ENCODE measurements around the gene HS3ST2. TPM values are rescaled to one million over a fixed set of nuclear protein-coding genes. Genes with fewer than 3 reads are reported as not detected.

The HS3ST2 gene
- total RNA-seq, 2 donors from 2014 or later: not detected

DNA sequence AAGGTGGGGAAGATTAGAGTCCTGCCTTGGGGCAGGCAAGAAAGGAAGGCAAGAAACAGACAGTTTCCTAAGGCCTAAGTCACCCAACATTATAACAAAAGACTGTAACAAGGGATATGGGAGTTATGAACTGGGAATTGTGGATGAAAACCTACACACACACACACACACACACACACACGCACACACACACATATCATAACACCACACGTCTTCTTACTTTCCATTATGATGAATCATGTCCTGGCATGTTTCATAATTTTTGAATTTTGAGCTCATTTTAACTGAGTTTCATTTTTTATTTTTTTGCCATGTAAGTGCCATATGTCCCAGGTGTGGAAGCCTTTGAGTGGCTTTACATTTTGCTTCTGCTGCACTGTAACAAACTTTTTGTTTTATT is 29.9 kb downstream of the HS3ST2 start:
- no peaks in the 10 kb centered on the region for H3K36me3 Mint-ChIP-seq (ENCODE audit: low read depth)
- no peak for ATAC-seq (replicated peaks)

DNA sequence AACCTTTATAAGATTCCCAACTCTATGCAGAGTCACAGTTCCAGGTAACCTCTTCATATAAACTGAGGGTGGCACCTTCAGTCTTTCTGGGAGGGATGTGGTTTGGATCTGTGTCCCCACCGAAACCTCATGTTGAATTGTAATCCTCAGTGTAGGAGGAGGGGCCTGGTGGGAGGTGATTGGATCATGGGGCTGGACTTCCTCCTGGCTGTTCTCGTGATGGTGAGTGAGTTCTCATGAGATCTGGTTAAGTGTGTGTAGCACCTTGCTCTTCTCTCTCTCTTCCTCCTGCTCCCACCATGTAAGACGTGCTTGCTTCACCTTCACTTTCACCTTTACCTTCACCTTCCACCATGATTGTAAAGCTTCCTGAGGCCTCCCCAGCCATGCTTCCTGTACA is 30.5 kb downstream of the HS3ST2 start:
- peaks cover 35% of the 10 kb centered on the region for H3K27me3 Mint-ChIP-seq
- H3K4me1 Mint-ChIP-seq: no peaks in the 10 kb centered on the region
- ATAC-seq (replicated peaks): no peak
- H3K4me3 Mint-ChIP-seq: no peak overlapping the region
- no peaks in the 10 kb centered on the region for H3K36me3 Mint-ChIP-seq (ENCODE audit: low read depth)
- H3K9me3 Mint-ChIP-seq: no peaks in the 10 kb centered on the region
- no peak overlapping the region for H3K27ac Mint-ChIP-seq

More for the DNA sequence above, 29.9 kb downstream of the HS3ST2 start:
- H3K4me3 Mint-ChIP-seq: no peak overlapping the region
- H3K4me1 Mint-ChIP-seq: no peaks in the 10 kb centered on the region
- H3K27ac Mint-ChIP-seq: no peak overlapping the region
- no peaks in the 10 kb centered on the region for H3K9me3 Mint-ChIP-seq
- peaks cover 37% of the 10 kb centered on the region for H3K27me3 Mint-ChIP-seq

GRCh38 chr16:22847100-22847499 is 33.1 kb downstream of the HS3ST2 start:
- no peaks in the 10 kb centered on the region for H3K9me3 Mint-ChIP-seq
- no peak for ATAC-seq (replicated peaks)
- peaks cover 28% of the 10 kb centered on the region for H3K27me3 Mint-ChIP-seq
- H3K4me3 Mint-ChIP-seq: no peak overlapping the region
- no peak overlapping the region for H3K27ac Mint-ChIP-seq
- H3K4me1 Mint-ChIP-seq: no peaks in the 10 kb centered on the region
- no peaks in the 10 kb centered on the region for H3K36me3 Mint-ChIP-seq (ENCODE audit: low read depth)

- Mint-ChIP-seq H3K9me3 (no peaks in the 10 kb centered on the region), H3K4me3 (no peak overlapping the region), H3K27me3 (peaks cover 28% of the 10 kb centered on the region), H3K36me3 (ENCODE audit: low read depth) (no peaks in the 10 kb centered on the region), H3K27ac (no peak overlapping the region), H3K4me1 (no peaks in the 10 kb centered on the region)
- no peak for ATAC-seq (replicated peaks)
Measured at GRCh38 chr16:22847690-22848089, 33.7 kb downstream of the HS3ST2 start.

GRCh38 chr16:22848451-22848850 is 34.5 kb downstream of the HS3ST2 start:
- Mint-ChIP-seq H3K4me1 (no peaks in the 10 kb centered on the region), H3K4me3 (no peak overlapping the region), H3K27me3 (peaks cover 27% of the 10 kb centered on the region), H3K27ac (no peak overlapping the region), H3K36me3 (ENCODE audit: low read depth) (no peaks in the 10 kb centered on the region), H3K9me3 (no peaks in the 10 kb centered on the region)
- no peak for ATAC-seq (replicated peaks)

- H3K4me3 Mint-ChIP-seq: no peak overlapping the region
- no peaks in the 10 kb centered on the region for H3K9me3 Mint-ChIP-seq
- H3K36me3 Mint-ChIP-seq (ENCODE audit: low read depth): no peaks in the 10 kb centered on the region
- H3K27ac Mint-ChIP-seq: no peak overlapping the region
- ATAC-seq (replicated peaks): no peak
- H3K27me3 Mint-ChIP-seq: peaks cover 21% of the 10 kb centered on the region
- no peaks in the 10 kb centered on the region for H3K4me1 Mint-ChIP-seq
Measured at GRCh38 chr16:22849517-22849916, 35.6 kb downstream of the HS3ST2 start.

- Mint-ChIP-seq H3K36me3 (ENCODE audit: low read depth) (no peaks in the 10 kb centered on the region), H3K4me3 (no peak overlapping the region), H3K9me3 (no peaks in the 10 kb centered on the region), H3K27me3 (peaks cover 24% of the 10 kb centered on the region), H3K4me1 (no peaks in the 10 kb centered on the region), H3K27ac (no peak overlapping the region)
- ATAC-seq (replicated peaks): no peak
Measured at GRCh38 chr16:22855231-22855630, 41.3 kb downstream of the HS3ST2 start.

DNA sequence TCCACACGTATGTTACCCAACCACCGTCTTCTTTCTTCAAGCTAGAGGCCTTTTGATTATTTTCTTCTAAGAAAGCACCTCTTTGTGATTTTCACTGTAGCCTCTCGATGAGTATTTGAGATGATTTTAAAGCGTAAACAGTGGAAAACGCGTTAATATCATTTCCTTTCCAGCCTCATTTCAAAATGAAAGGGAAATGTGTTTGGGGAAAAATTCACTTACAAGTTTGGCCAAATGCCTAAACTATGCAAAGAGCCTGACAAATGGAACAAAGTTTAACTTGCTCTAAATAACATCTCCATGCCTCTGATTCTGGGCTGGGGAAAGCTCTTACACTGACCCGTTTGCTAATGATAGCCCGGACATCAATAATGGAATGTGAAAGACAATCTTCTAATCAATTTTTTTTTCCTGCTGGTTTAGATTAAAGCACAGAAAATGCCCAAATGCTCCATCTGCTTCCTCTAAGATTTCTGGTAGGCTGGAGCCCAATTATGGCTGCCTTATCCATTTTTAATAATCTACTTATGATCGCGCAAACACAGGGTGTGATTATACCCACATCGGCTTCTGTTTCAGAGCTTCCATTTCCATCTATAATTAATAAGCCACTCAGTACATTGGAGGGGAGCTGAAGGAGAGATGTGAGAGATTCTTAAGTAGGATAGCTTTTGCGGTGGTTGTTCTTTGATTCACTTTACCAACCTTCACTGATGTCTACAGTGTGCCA is 43.5 kb downstream of the HS3ST2 start:
- Mint-ChIP-seq H3K4me3 (no peak overlapping the region), H3K9me3 (no peaks in the 10 kb centered on the region)

GRCh38 chr16:22859925-22860324 is 46.0 kb downstream of the HS3ST2 start:
- no peaks in the 10 kb centered on the region for H3K36me3 Mint-ChIP-seq (ENCODE audit: low read depth)
- peaks cover 22% of the 10 kb centered on the region for H3K27me3 Mint-ChIP-seq
- no peak overlapping the region for H3K4me3 Mint-ChIP-seq
- H3K9me3 Mint-ChIP-seq: no peaks in the 10 kb centered on the region
- ATAC-seq (replicated peaks): no peak
- H3K4me1 Mint-ChIP-seq: no peaks in the 10 kb centered on the region
- H3K27ac Mint-ChIP-seq: no peak overlapping the region

More for the DNA sequence above, 43.5 kb downstream of the HS3ST2 start:
- Mint-ChIP-seq H3K36me3 (ENCODE audit: low read depth) (no peaks in the 10 kb centered on the region), H3K27ac (no peak overlapping the region), H3K4me1 (no peaks in the 10 kb centered on the region), H3K27me3 (peaks cover 23% of the 10 kb centered on the region)
- ATAC-seq (replicated peaks): no peak

GRCh38 chr16:22861580-22861979 is 47.6 kb downstream of the HS3ST2 start:
- Mint-ChIP-seq H3K27me3 (peaks cover 25% of the 10 kb centered on the region), H3K36me3 (ENCODE audit: low read depth) (no peaks in the 10 kb centered on the region), H3K27ac (no peak overlapping the region), H3K4me1 (no peaks in the 10 kb centered on the region), H3K9me3 (no peaks in the 10 kb centered on the region), H3K4me3 (no peak overlapping the region)
- no peak for ATAC-seq (replicated peaks)

DNA sequence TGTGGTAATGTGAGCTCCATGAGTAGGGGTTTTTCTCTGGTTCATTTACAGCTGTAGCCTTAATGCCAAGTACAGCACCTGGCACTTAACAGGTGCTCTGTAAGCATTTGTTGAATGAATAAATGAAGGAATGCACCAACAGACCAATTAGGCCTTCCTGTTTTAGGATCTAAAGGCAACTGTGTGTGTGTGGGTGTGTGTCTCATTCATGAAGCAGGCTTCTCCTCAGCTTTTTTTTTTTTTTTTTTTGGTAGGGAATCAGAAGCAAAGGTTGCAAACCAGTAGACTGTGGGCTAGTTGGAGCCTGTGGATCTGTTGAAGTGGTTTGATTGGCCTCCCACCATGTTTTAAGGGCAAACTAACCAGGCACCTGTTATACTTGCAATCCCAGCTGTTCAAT is 48.1 kb downstream of the HS3ST2 start:
- Mint-ChIP-seq H3K27ac (no peak overlapping the region), H3K27me3 (peaks cover 25% of the 10 kb centered on the region), H3K36me3 (ENCODE audit: low read depth) (no peaks in the 10 kb centered on the region), H3K4me3 (no peak overlapping the region), H3K4me1 (no peaks in the 10 kb centered on the region), H3K9me3 (no peaks in the 10 kb centered on the region)
- no peak for ATAC-seq (replicated peaks)

DNA sequence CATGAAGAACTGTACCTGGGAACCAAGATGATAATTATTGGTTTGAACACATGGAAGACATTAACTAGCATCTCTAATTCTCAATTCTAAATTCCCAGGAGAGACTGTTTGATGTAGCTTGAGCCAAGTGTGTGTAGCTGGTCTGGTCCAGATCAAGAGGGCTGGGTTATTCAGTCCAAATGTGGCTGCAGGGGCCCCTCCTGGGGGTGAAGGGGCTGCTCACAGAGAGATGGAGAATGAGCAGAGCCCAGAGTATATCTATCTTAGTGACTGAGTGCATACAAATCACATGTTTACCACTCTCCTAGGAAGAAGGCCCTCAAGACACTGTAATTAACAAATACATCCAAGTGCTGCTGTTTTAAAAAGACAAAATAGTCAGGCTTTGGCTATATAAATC is 50.4 kb downstream of the HS3ST2 start:
- no peak overlapping the region for H3K4me3 Mint-ChIP-seq
- no peak for ATAC-seq (replicated peaks)
- peaks cover 16% of the 10 kb centered on the region for H3K27me3 Mint-ChIP-seq
- no peaks in the 10 kb centered on the region for H3K9me3 Mint-ChIP-seq
- H3K27ac Mint-ChIP-seq: no peak overlapping the region
- H3K4me1 Mint-ChIP-seq: no peaks in the 10 kb centered on the region
- no peaks in the 10 kb centered on the region for H3K36me3 Mint-ChIP-seq (ENCODE audit: low read depth)

- Mint-ChIP-seq H3K4me1 (no peaks in the 10 kb centered on the region), H3K27ac (no peak overlapping the region), H3K9me3 (no peaks in the 10 kb centered on the region), H3K27me3 (peaks cover 11% of the 10 kb centered on the region), H3K4me3 (no peak overlapping the region), H3K36me3 (ENCODE audit: low read depth) (no peaks in the 10 kb centered on the region)
- no peak for ATAC-seq (replicated peaks)
Measured at GRCh38 chr16:22868593-22869224, 54.7 kb downstream of the HS3ST2 start.

DNA sequence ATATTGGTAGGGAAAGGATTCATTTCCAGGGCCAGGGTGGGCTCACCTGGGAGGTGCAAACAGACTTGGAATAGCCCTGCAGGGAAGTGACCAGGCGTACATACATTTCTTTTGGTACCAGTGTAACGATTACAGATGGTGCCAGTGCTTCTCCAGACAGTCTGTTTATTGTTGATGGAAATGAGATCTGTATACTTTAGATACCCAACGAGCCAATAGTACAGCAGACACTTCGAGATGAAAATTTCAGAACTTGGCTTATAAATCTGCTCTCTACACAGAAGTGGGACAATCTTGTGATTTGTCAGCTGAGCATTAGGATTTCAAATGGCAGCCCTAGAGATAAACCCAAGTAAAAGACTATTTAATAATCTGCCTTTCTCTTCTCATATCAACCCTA is 57.9 kb downstream of the HS3ST2 start:
- Mint-ChIP-seq H3K4me3 (no peak overlapping the region), H3K4me1 (no peaks in the 10 kb centered on the region), H3K27me3 (peaks cover 12% of the 10 kb centered on the region), H3K9me3 (no peaks in the 10 kb centered on the region), H3K36me3 (ENCODE audit: low read depth) (no peaks in the 10 kb centered on the region), H3K27ac (no peak overlapping the region)
- no peak for ATAC-seq (replicated peaks)

DNA sequence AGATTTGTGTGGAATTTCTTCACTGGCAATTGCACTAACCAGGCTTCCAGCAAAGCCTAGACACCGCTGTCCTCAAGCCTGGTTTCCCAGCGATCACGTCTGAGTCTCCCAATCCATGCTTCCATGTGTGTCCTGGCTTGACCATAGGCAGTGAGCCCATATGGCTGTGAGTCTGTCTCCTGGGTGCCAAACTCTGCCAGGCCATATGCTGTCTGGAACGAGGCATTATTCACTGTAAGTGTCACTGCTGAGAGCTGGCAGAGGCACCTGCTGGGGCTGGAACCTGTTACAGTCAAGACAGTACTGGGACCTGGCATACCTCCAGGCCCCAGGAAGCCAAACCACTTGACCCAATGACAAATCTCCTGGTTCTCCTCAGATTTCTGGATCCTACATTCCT is 60.4 kb downstream of the HS3ST2 start:
- H3K4me1 Mint-ChIP-seq: no peaks in the 10 kb centered on the region
- H3K27ac Mint-ChIP-seq: no peak overlapping the region
- no peak for ATAC-seq (replicated peaks)

More for the DNA sequence above, 60.4 kb downstream of the HS3ST2 start:
- Mint-ChIP-seq H3K27me3 (peaks cover 26% of the 10 kb centered on the region), H3K9me3 (no peaks in the 10 kb centered on the region), H3K36me3 (ENCODE audit: low read depth) (no peaks in the 10 kb centered on the region), H3K4me3 (no peak overlapping the region)
